H9 (cell line): ENCODE results near the gene SNX25. TPM values are rescaled to one million over a fixed set of nuclear protein-coding genes. Genes with fewer than 3 reads are reported as not detected.

ENCODE experiments used
- DNase-seq: peaks from one replicate; pipeline ENCODE4 v3.0.0-alpha.2; 2017
- H2AFZ ChIP-seq: one replicate; pipeline ENCODE4 v1.6.1; 2013; ENCODE audit warnings: mild to moderate bottlenecking, low read length, control low read depth, moderate library complexity
- H2AK5ac ChIP-seq: 2 replicates; pipeline ENCODE4 v1.6.1; 2013; ENCODE audit warnings: low read length, control low read depth, mixed read lengths; ENCODE audit not compliant: insufficient read length
- H2BK120ac ChIP-seq: one replicate; pipeline ENCODE4 v1.6.1; 2013; ENCODE audit warnings: low read depth, mild to moderate bottlenecking, low read length, control low read depth, inconsistent platforms; ENCODE audit not compliant: poor library complexity, severe bottlenecking
- H2BK12ac ChIP-seq: 2 replicates; pipeline ENCODE4 v1.6.1; 2013; ENCODE audit warnings: low read length, control low read depth, mixed read lengths, low read depth; ENCODE audit not compliant: insufficient read length
- H2BK15ac ChIP-seq: 2 replicates; pipeline ENCODE4 v1.6.1; 2013; ENCODE audit warnings: low read depth, low read length, control low read depth
- H2BK20ac ChIP-seq: one replicate; pipeline ENCODE4 v1.6.1; 2013; ENCODE audit warnings: low read depth, mild to moderate bottlenecking, low read length, control low read depth, inconsistent platforms; ENCODE audit not compliant: poor library complexity, severe bottlenecking
- H2BK5ac ChIP-seq: 2 replicates; pipeline ENCODE4 v1.6.1; 2013; ENCODE audit warnings: low read length, control low read depth, mixed read lengths; ENCODE audit not compliant: insufficient read length
- H3K14ac ChIP-seq: 2 replicates; pipeline ENCODE4 v1.6.1; 2013; ENCODE audit warnings: low read length, control low read depth; ENCODE audit not compliant: insufficient read depth
- H3K18ac ChIP-seq: 2 replicates; pipeline ENCODE4 v1.6.1; 2013; ENCODE audit warnings: low read depth, mild to moderate bottlenecking, mixed read lengths, low read length, control low read depth; ENCODE audit not compliant: insufficient read length
- H3K23ac ChIP-seq: 2 replicates; pipeline ENCODE4 v1.6.1; 2013; ENCODE audit warnings: low read length, control low read depth, mixed read lengths, low read depth; ENCODE audit not compliant: insufficient read length
- H3K23me2 ChIP-seq: 2 replicates; pipeline ENCODE4 v1.6.1; 2013; ENCODE audit warnings: low read depth, mild to moderate bottlenecking, mixed read lengths, low read length, control low read depth; ENCODE audit not compliant: insufficient read length, poor library complexity, severe bottlenecking
- H3K27ac ChIP-seq: 2 replicates; pipeline ENCODE4 v1.5.1; 2013; ENCODE audit warnings: low read length, control low read depth, mixed read lengths, low read depth; ENCODE audit not compliant: insufficient read length
- H3K27me3 ChIP-seq: 2 replicates; pipeline ENCODE4 v1.6.1; 2013; ENCODE audit warnings: low read length, control low read depth, inconsistent platforms; ENCODE audit not compliant: insufficient read depth
- H3K4ac ChIP-seq: 2 replicates; pipeline ENCODE4 v1.6.1; 2013; ENCODE audit warnings: low read depth, mild to moderate bottlenecking, control low read depth, inconsistent platforms, low read length, moderate library complexity
- H3K4me1 ChIP-seq: 2 replicates; pipeline ENCODE4 v1.6.1; 2013; ENCODE audit warnings: low read length, control low read depth, inconsistent platforms; ENCODE audit not compliant: insufficient read depth
- H3K4me2 ChIP-seq: 2 replicates; pipeline ENCODE4 v1.6.1; 2013; ENCODE audit warnings: low read length, control low read depth, mixed read lengths; ENCODE audit not compliant: insufficient read length, insufficient read depth
- H3K56ac ChIP-seq: 2 replicates; pipeline ENCODE4 v1.6.1; 2013; ENCODE audit warnings: low read depth, mild to moderate bottlenecking, mixed read lengths, low read length, control low read depth; ENCODE audit not compliant: insufficient read length
- H3K79me1 ChIP-seq: 2 replicates; pipeline ENCODE4 v1.6.1; 2013; ENCODE audit warnings: low read depth, mild to moderate bottlenecking, moderate library complexity, low read length, control low read depth, inconsistent platforms; ENCODE audit not compliant: insufficient read depth, poor library complexity, severe bottlenecking
- H3K79me2 ChIP-seq: 2 replicates; pipeline ENCODE4 v1.6.1; 2013; ENCODE audit warnings: low read length, control low read depth, inconsistent platforms; ENCODE audit not compliant: insufficient read depth
- H3K9ac ChIP-seq: 2 replicates; pipeline ENCODE4 v1.6.1; 2013; ENCODE audit warnings: low read length, control low read depth, mixed read lengths; ENCODE audit not compliant: insufficient read length; ENCODE audit errors: extremely low read depth
- H3K9me3 ChIP-seq: one replicate; pipeline ENCODE4 v1.6.1; 2013; ENCODE audit warnings: low read depth, low read length, inconsistent platforms; ENCODE audit not compliant: control insufficient read depth
- H3T11ph ChIP-seq: one replicate; pipeline ENCODE4 v1.6.1; 2013; ENCODE audit warnings: mild to moderate bottlenecking, low read length, control low read depth, inconsistent platforms
- H4K20me1 ChIP-seq: one replicate; pipeline ENCODE4 v1.6.1; 2013; ENCODE audit not compliant: control insufficient read depth, insufficient read length, insufficient read depth
- H4K5ac ChIP-seq: 2 replicates; pipeline ENCODE4 v1.6.1; 2013; ENCODE audit warnings: low read depth, mild to moderate bottlenecking, mixed read lengths, low read length, control low read depth; ENCODE audit not compliant: insufficient read length
- H4K8ac ChIP-seq: replicated peaks from 2 replicates; pipeline ENCODE4 v1.6.1; 2013; ENCODE audit warnings: low read length, control low read depth, mixed read lengths, low read depth; ENCODE audit not compliant: insufficient read length
- H4K91ac ChIP-seq: 2 replicates; pipeline ENCODE4 v1.6.1; 2013; ENCODE audit warnings: low read depth, mild to moderate bottlenecking, moderate library complexity, mixed read lengths, low read length, control low read depth; ENCODE audit not compliant: insufficient read length
- H3K27ac Mint-ChIP-seq, 3 experiments: 2 replicates in 2 of 3; 3 replicates in 1 of 3; pipeline ENCODE4 v1.8.0; 2020 to 2021; ENCODE audit warnings: mixed read lengths in 3 of 3, mild to moderate bottlenecking in 1 of 3, moderate library complexity in 1 of 3
- H3K27me3 Mint-ChIP-seq: 2 replicates; pipeline ENCODE4 v1.8.0; 2021; ENCODE audit warnings: low read depth, mild to moderate bottlenecking, moderate library complexity, mixed read lengths
- H3K36me3 Mint-ChIP-seq, 3 experiments: 2 replicates in 2 of 3; 3 replicates in 1 of 3; pipeline ENCODE4 v1.8.0; 2020 to 2021; ENCODE audit warnings: low read depth in 3 of 3, mixed read lengths in 3 of 3; ENCODE audit not compliant: insufficient read depth in 1 of 3
- H3K4me1 Mint-ChIP-seq, 2 experiments: 2 replicates each; pipeline ENCODE4 v1.8.0; 2020; ENCODE audit warnings: mixed read lengths in 2 of 2
- H3K4me3 Mint-ChIP-seq, 2 experiments: 2 replicates in 1 of 2; 3 replicates in 1 of 2; pipeline ENCODE4 v1.8.0; 2020 to 2021; ENCODE audit warnings: mild to moderate bottlenecking in 2 of 2, mixed read lengths in 2 of 2, moderate library complexity in 1 of 2
- H3K9me3 Mint-ChIP-seq, 2 experiments: 2 replicates in 1 of 2; 3 replicates in 1 of 2; pipeline ENCODE4 v1.8.0; 2020; ENCODE audit warnings: mild to moderate bottlenecking in 2 of 2, mixed read lengths in 2 of 2, moderate library complexity in 1 of 2
- CTCF ChIP-seq: fragments of 200-600 bp; sonication (generic); conservative IDR thresholded peaks from 3 replicates; pipeline ENCODE4 v1.8.0; 2021; ENCODE audit warnings: antibody characterized with exemption, mild to moderate bottlenecking
- WGBS: extraction: QIAGEN DNeasy Blood & Tissue Kit; methylation state at CpG from one replicate; pipeline ENCODE4 v1.1.7; 2013; ENCODE audit warnings: missing lambda C conversion rate, low lambda C conversion rate, mixed read lengths; ENCODE audit not compliant: insufficient read length; ENCODE audit errors: extremely low coverage; 5-methylcytosine and 5-hydroxymethylcytosine counted together
- total RNA-seq: library from RNA; stranded (reverse); gene quantifications from 2 replicates; pipeline ENCODE4 v1.2.1, GENCODE V29; 2021

Gene SNX25
- total RNA-seq, 1 experiment from 2014 or later: 28.2 TPM

- Histone ChIP-seq H3K4ac (no peak overlapping the region; the same call in 1 of the 2 replicates), H3T11ph (no peak overlapping the region), H3K79me2 (no peaks in the 10 kb centered on the region), H2BK120ac (no peak overlapping the region), H3K56ac (no peak overlapping the region), H2BK12ac (no peak overlapping the region), H2AK5ac (no peak overlapping the region), H3K79me1 (no peaks in the 10 kb centered on the region), H3K23me2 (peaks cover 9% of the 10 kb centered on the region), H4K5ac (no peak overlapping the region), H4K20me1 (no peaks in the 10 kb centered on the region), H3K23ac (no peak overlapping the region), H2AFZ (no peak overlapping the region), H4K8ac (no peak overlapping the region), H2BK20ac (no peak overlapping the region), H2BK5ac (no peak overlapping the region), H4K91ac (no peak overlapping the region), H3K27me3 (no peaks in the 10 kb centered on the region), H3K4me2 (peak overlapping the region; percentile 72), H3K9me3 (no peaks in the 10 kb centered on the region), H3K14ac (peak overlapping the region; percentile 74), H3K9ac (no peak overlapping the region), H3K4me1 (no peaks in the 10 kb centered on the region), H2BK15ac (no peak overlapping the region), H3K27ac (no peak overlapping the region), H3K18ac (peak overlapping the region; percentile 63)
- H3K4me3 Mint-ChIP-seq: peak overlapping the region; percentile 81 to 87
- H3K4me1 Mint-ChIP-seq: peaks cover 18 to 24% of the 10 kb centered on the region in 2 experiments
- no CpG with 5 or more reads among the region's 98 CpGs for WGBS
- DNase-seq: peak; percentile 96
- TF ChIP-seq CTCF: no peak
- H3K27me3 Mint-ChIP-seq: peaks cover 2% of the 10 kb centered on the region; the same call in 1 of the 2 replicates
- H3K36me3 Mint-ChIP-seq: peaks cover 0 to 31% (median 26%) of the 10 kb centered on the region in 3 experiments; a peak in 5 of 7 replicates
- H3K9me3 Mint-ChIP-seq: peaks cover 2 to 3% of the 10 kb centered on the region in 2 experiments; a peak in 4 of 5 replicates
- peak overlapping the region in 1 of 3 experiments; percentile 88; a peak in 2 of 7 replicates for H3K27ac Mint-ChIP-seq
Observed at GRCh38 chr4:185395956-185396723, 186.7 kb downstream of the SNX25 start.
